ENCODE measurements around the gene ATXN1.
"Not testable (repeated sequence)": the region's sequence is repeated elsewhere in the genome, so short reads cannot be mapped to it uniquely, and the experiment has no call there.

Gene ATXN1

GRCh38 chr6:16705081-16705993, 55.9 kb downstream of the ATXN1 start:
- DNase-seq, result no peak
- Histone ChIP-seq H3K27me3 (no peaks in the 10 kb centered on the region), H3K4me1 (no peaks in the 10 kb centered on the region; the same call in 1 of the 2 replicates), H3K4me3 (ENCODE audit: low read depth, low read length) (no peak overlapping the region), H3K36me3 (no peaks in the 10 kb centered on the region), H3K9me3 (no peaks in the 10 kb centered on the region)
- no peak for TF ChIP-seq CTCF (IDR thresholded peaks at IDR 0.05; ENCODE audit: low read depth, low read length)

- no peaks in the 10 kb centered on the region for H3K36me3 ChIP-seq
- no peak for DNase-seq
- H3K4me3 ChIP-seq (ENCODE audit: low read depth, low read length), result no peak overlapping the region
- H3K9me3 ChIP-seq, result no peaks in the 10 kb centered on the region
- no peaks in the 10 kb centered on the region for H3K27me3 ChIP-seq
- no peaks in the 10 kb centered on the region; the same call in 1 of the 2 replicates for H3K4me1 ChIP-seq
- TF ChIP-seq CTCF (IDR thresholded peaks at IDR 0.05; ENCODE audit: low read depth, low read length), result no peak
These were observed 56.7 kb downstream of the ATXN1 start for GRCh38 chr6:16704401-16705045.

GRCh38 chr6:16702627-16703378, 58.5 kb downstream of the ATXN1 start:
- not testable (repeated sequence) for H3K9me3 ChIP-seq; H3K36me3 ChIP-seq; H3K27me3 ChIP-seq; H3K4me1 ChIP-seq; H3K4me3 ChIP-seq (ENCODE audit: low read depth, low read length); DNase-seq

- Histone ChIP-seq H3K27me3 (no peaks in the 10 kb centered on the region), H3K4me3 (ENCODE audit: low read depth, low read length) (peak overlapping the region; percentile 64), H3K4me1 (no peaks in the 10 kb centered on the region; the same call in 1 of the 2 replicates), H3K9me3 (no peaks in the 10 kb centered on the region), H3K36me3 (no peaks in the 10 kb centered on the region)
- no peak for DNase-seq
- no peak for TF ChIP-seq CTCF (IDR thresholded peaks at IDR 0.05; ENCODE audit: low read depth, low read length)
These were observed 60.4 kb downstream of the ATXN1 start for GRCh38 chr6:16700916-16701234.

- H3K9me3 ChIP-seq, result no peaks in the 10 kb centered on the region
- H3K4me1 ChIP-seq, result no peaks in the 10 kb centered on the region; the same call in 1 of the 2 replicates
- TF ChIP-seq CTCF (IDR thresholded peaks at IDR 0.05; ENCODE audit: low read depth, low read length), result no peak
- DNase-seq, result peak; percentile 18
- H3K4me3 ChIP-seq (ENCODE audit: low read depth, low read length), result peak overlapping the region; percentile 64
- no peaks in the 10 kb centered on the region for H3K36me3 ChIP-seq
- H3K27me3 ChIP-seq, result no peaks in the 10 kb centered on the region
These were observed 60.9 kb downstream of the ATXN1 start for GRCh38 chr6:16700202-16700915.
